HG02623 (cell line): ENCODE measurements around the gene ZBTB7C.

ENCODE experiments used
- ATAC-seq: cut with Tn5 transposase; IDR thresholded peaks from one replicate; pipeline ENCODE4 v1.9.1; 2021; ENCODE audit warnings: moderate library complexity; ENCODE audit not compliant: unreplicated experiment

The ZBTB7C gene

GRCh38 chr18:48219037-48219809 is 190.0 kb downstream of the ZBTB7C start:
- no peak for ATAC-seq

- no peak for ATAC-seq
These were observed 190.7 kb downstream of the ZBTB7C start for GRCh38 chr18:48218285-48219022.

GRCh38 chr18:48217258-48218250 is 191.6 kb downstream of the ZBTB7C start:
- ATAC-seq, result no peak

- no peak for ATAC-seq
These were observed 192.4 kb downstream of the ZBTB7C start for GRCh38 chr18:48216639-48217257.

- ATAC-seq, result no peak
These were observed 193.1 kb downstream of the ZBTB7C start for GRCh38 chr18:48215876-48216638.

GRCh38 chr18:48213791-48214190 is 195.4 kb downstream of the ZBTB7C start:
- no peak for ATAC-seq

GRCh38 chr18:48208432-48209140 is 200.6 kb downstream of the ZBTB7C start:
- ATAC-seq, result no peak

- no peak for ATAC-seq
These were observed 201.4 kb downstream of the ZBTB7C start for GRCh38 chr18:48207733-48208132.

- no peak for ATAC-seq
These were observed 202.3 kb downstream of the ZBTB7C start for GRCh38 chr18:48206887-48207286.

GRCh38 chr18:48203961-48204666 is 205.1 kb downstream of the ZBTB7C start:
- ATAC-seq, result no peak

- no peak for ATAC-seq
These were observed 205.8 kb downstream of the ZBTB7C start for GRCh38 chr18:48203288-48203945.

- ATAC-seq, result no peak
These were observed 206.6 kb downstream of the ZBTB7C start for GRCh38 chr18:48202350-48203260.

- no peak for ATAC-seq
These were observed 207.2 kb downstream of the ZBTB7C start for GRCh38 chr18:48202006-48202348.

GRCh38 chr18:48201337-48202005 is 207.7 kb downstream of the ZBTB7C start:
- ATAC-seq, result no peak

- no peak for ATAC-seq
These were observed 208.4 kb downstream of the ZBTB7C start for GRCh38 chr18:48200631-48201336.

GRCh38 chr18:48199399-48199798 is 209.8 kb downstream of the ZBTB7C start:
- ATAC-seq, result no peak
